NCI-H510A (cell line): ENCODE results near the gene FAT1.
A peak's percentile ranks its signal among the peaks of the same experiment; 100 is the strongest.

Experiments
- DNase-seq: peaks from one replicate; lab custom pipeline; 2025; lab: John Stamatoyannopoulos, UW

Gene FAT1

DNA sequence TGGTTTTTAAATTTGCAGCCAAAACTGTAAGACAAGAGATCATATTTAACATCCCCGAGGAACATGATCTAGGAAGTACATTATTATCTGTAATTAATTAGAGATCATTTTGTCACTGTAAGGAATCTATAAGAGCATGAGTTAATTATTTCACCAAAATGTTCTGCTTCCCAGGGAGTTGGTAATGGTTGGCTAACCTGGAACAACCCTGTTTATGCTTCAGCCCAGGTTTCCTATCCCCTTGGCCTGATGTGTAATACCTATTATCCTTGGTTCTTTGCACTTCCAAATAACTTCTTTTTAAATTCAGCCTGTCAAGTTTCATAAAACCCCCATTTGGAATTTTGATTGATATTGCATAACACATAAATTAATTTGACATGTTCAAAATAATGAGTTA lies 161.9 kb downstream of the FAT1 start:
- no peak for DNase-seq

DNA sequence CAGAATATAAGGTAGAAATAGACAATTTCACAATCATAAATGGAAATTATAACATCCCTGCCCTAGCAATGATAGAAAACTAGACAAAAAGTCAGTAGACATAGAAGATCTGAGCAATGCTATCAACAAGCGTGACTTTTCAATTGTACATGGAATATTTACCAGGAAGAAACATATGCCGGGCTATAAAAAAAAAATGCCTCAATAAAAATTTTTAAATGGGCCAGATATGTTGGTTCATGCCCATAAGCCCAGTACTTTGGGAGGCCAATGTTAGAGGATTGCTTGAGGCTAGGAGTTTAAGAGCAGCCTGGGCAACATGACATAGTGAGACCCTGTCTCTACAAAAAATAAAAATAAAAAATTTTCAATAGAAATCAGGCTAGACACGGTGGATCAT lies 163.0 kb downstream of the FAT1 start:
- DNase-seq = no peak

DNA sequence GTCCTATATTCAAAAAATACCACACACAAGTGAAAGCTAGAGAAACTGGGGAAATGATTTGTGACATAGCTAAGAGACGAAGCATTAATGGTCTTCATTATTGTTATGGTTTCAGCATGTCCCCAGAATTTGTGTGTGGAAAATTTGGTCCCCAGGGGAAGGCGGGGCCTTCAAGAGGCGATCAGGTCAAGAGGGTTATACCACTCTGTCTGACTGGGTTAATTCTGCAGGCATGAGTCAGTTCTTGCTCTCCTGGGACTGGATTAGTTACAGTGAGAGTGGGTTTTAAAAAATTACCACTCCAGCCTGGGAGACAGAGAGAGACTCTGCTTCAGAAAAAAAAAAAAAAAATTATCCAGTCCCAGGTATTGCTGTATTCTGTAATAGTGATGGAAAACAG lies 166.2 kb downstream of the FAT1 start:
- DNase-seq = no peak

DNA sequence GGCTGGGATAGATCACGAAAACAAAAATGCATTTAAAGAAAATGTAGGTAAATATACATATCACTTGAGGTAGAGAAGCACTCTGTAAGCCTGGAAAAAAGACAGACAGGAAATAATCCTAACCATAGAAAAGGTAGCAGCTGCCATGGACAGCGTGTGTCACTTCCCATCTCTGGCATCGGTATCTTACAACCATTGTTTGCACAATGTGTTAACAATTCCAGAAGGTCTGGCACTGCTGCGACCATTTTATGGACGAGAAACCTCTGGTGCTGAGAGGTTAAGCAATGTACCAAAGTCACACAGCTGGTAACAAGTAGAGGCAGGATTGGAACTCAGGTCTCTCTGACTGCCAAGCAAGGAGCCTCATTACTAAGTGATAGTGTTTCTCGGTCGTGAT lies 166.6 kb downstream of the FAT1 start:
- peak; percentile 17 for DNase-seq

DNA sequence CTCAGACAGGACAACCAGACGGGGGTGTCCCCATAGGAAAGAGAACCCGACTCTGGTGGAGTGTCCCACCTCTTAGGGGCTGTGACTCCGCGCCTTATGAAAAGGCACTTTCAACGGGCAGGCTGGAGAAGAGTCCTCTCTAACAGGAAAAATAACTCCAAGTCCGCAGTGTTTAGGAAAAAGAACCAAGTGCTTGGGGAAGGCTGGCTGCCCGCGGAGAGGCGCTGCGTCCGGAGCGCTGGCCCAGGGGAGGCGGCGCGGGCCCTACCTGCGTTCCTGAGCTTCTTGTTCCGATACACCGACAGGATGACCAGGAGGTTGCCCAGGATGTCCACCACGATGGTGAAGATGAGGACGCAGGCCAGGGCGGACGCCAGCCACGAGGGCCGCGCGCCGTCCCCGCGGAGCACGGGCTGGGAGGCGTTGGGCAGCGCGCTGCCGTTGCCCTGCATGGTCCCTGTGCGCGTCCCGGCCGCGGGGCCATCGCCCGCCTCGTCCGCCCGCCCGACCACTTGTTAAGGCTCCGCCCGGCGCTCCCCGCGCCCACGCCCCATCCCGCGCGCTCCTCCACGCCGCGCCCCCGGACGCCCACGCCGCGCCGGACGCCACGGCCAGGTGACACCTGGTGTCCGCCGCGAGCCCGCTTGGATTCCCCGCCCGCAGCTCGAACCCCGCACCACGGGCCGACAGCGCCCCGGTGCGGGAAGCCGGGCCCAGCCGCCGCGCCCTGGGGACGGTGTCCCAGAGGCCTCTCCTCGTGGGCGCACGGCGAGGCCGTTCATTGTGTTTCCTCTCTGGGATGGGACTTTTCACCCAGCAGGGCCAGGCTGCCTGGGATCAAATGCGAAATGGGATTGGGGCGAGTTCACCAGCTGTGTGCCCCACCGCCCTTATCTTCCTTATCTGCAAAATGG lies 168.5 kb downstream of the FAT1 start, which contains the start of gene MTNR1A:
Gene MTNR1A, minus strand, starts transcription at position 654 of the 914 bp plus-strand sequence. Its CDS starts 202 bp downstream, at position 452.
- DNase-seq = peak; percentile 27

DNA sequence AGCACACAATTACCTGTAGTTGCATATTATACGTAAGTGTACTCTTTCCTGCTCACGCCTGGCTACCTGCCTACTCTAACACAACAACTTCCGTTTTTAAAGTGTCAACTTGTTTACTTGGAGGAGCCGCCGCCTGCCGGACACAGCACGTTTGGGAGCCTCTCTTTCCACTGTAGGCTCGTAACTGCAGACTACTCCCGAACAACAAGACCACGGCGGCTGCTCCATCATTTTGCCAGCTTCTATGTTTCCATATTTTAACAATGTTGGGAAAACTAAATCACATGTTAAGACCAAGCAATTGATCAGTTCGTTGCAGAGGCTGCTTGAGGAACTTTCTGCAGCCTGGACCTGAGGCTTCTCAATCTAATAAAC lies 169.1 kb downstream of the FAT1 start:
- DNase-seq = peak; percentile 54

DNA sequence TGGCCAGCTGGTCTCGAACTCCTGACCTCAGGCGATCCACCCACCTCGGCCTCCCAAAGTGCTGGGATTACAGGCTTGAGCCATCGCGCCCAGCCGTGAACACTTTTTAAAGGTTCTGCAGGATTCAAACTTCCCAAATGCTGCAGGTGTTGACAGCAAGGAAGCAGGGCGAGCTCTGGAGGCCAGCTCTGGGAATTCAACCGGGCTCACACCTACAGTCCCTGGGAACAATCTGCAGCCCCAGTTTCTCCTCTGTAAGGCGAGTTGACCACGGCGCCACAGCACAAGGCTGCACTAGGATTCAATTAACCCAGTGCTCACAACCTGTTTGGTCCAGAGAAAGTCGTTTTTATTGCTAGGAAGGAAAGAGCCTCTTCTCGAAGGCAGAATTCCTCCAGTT lies 169.9 kb downstream of the FAT1 start:
- no peak for DNase-seq

DNA sequence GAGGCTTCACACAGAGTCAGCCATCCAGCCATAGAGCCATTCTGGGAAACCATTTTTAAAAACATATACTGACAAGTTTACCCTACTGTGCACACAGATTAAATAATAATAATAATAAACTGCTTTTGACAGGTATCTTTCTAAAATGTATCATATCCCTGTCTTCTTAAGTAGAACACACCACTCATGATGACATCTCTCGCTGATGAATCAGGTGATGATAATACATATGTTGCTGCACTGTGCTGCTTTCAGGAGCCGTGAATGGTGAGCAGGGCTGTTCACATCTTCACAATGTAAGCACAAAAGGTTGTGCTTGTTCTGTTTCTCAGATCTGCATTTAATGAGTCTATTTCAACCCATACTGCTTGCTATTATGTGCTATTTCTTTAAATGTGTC lies 171.8 kb downstream of the FAT1 start:
- DNase-seq = no peak

DNA sequence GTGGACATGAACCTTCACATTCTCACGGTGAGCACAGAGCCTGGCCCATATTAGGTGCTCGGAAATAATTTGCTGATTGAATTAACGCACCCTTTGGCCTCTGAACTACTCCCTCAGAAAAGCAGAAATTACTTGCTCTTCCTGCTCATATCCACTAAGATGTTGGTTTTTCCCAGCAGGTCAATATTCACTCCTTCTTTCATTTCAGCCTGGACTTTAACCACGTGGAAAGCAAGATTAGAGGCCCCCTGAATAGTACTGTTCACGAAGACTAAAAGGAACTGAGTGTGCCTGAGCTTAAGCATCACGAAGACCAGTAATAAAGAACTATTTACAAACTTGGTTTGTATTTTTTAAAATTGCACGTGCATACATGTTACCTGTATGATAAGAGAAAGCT lies 178.2 kb downstream of the FAT1 start:
- no peak for DNase-seq

DNA sequence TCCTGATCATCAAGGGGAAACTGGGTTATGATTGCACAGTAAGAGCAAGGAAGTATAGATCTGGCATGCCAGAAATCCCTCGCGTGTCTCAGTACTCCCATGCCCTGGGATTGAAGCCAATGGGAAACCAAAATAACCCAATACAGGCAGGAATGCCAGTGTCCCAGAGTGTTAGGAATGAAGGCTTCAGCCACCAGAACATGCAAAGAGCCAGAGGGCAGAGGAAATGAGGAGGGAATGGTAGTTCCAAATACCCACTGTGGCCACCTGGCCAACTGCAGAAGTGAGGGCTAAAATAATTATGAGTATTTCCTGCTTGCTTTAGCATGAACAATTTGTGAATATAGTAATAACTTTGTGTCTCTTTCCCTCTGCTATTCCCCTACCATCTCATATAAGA lies 180.4 kb downstream of the FAT1 start:
- DNase-seq = no peak

DNA sequence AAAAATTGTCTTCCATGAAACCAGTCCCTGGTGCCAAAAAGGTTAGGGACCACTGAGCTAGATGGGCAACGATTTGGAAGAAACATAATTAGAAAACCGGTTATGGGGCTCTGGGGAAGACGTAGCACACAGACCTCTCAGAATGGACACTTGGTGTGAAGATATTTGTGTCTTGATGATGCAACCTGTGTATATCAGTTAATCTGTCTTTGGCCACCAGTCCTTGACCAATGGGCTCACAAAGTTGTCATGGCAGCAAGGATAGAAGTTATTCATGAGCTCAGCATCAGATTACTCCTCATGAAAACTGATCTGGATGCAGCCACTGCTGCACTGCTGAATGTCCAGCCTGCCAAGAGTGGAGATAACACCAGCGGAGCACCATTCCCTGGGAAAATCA lies 181.9 kb downstream of the FAT1 start:
- no peak for DNase-seq

DNA sequence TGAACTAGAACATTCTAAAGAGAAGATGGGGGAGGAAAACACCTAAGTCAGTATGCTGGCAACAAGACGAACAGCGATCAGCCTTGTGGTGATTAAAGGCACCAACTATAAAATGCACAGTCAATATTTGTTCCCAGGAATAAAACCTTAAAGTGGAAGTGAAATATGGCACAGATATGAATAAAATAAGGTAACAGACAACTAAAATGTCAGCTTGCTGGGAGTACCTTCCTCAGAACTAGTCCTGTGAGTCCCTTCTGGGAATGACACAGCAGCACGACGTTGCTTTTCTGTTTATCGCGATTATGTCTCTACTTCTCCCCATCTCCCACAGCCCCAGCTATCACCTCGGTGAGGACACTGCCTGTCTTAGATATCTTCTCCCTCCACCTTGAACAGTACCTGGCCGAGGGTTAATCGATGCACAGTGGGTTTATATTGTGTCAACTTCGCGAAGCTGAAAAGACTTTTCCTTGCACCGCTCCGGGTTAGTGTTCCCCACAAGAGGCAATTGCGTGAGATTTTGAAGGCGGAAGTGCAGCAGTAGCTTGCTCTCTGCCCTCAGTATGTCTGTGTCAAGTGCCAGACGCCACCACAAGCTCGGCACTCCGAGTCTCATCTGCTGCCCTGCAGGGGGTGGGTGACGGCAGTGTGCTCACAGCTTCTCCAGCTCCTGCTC lies 185.7 kb downstream of the FAT1 start:
- peak; percentile 45 for DNase-seq
